ENCODE data around the gene EIF2B1. TPM values are rescaled to one million over a fixed set of nuclear protein-coding genes. Genes with fewer than 3 reads are reported as not detected.
"Not testable (repeated sequence)": the region's sequence is repeated elsewhere in the genome, so short reads cannot be mapped to it uniquely, and the experiment has no call there.

Gene EIF2B1
- total and polyA plus RNA-seq, 2 donors from 2014 or later: 25.0 to 48.0 TPM

DNA sequence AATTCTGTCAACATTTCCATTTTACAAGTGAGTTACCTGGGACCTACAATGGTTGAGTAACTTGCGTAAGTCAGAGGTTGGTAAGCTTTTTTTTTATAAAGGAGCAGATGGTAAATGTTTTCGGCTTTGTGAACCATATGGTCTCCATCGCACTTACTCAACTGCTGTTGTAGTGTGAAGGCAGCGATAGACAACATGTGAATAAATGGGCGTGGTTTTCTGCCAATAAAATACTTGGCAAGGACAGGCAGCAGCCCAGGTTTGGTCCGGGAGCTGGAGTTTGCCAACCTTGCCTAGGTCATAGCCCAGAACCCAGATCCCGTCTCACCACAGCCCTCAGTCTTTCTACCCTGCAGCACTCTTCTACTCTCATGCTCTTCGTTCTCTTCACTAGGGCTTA lies 25.3 kb downstream of the EIF2B1 start:
- no peak overlapping the region for H3K27ac ChIP-seq (ENCODE audit: low read depth in 2 of 2, low read length in 2 of 2)
- peaks cover 9 to 59% (median 27%) of the 10 kb centered on the region in 3 donors for H3K36me3 ChIP-seq (ENCODE audit: control insufficient read depth in 2 of 3, insufficient read depth in 3 of 3, low read length in 3 of 3)
- no peak overlapping the region for H3K4me3 ChIP-seq (ENCODE audit: low read length in 3 of 3)
- TF ChIP-seq, protein P1, sequence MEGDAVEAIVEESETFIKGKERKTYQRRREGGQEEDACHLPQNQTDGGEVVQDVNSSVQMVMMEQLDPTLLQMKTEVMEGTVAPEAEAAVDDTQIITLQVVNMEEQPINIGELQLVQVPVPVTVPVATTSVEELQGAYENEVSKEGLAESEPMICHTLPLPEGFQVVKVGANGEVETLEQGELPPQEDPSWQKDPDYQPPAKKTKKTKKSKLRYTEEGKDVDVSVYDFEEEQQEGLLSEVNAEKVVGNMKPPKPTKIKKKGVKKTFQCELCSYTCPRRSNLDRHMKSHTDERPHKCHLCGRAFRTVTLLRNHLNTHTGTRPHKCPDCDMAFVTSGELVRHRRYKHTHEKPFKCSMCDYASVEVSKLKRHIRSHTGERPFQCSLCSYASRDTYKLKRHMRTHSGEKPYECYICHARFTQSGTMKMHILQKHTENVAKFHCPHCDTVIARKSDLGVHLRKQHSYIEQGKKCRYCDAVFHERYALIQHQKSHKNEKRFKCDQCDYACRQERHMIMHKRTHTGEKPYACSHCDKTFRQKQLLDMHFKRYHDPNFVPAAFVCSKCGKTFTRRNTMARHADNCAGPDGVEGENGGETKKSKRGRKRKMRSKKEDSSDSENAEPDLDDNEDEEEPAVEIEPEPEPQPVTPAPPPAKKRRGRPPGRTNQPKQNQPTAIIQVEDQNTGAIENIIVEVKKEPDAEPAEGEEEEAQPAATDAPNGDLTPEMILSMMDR (IDR thresholded peaks at IDR 0.05; ENCODE audit: borderline replicate concordance, extremely low read depth, insufficient read depth): no peak
- intact Hi-C loops (cut with DNase I): no loop called here
- DNase-seq (no peak), FAIRE-seq (no peak)
- no peaks in the 10 kb centered on the region for H3K9me3 ChIP-seq (ENCODE audit: control insufficient read depth in 2 of 3, insufficient read depth in 1 of 3, low read length in 3 of 3)
- H3K27me3 ChIP-seq (ENCODE audit: control insufficient read depth, insufficient read depth, low read length): no peaks in the 10 kb centered on the region
- H3K4me1 ChIP-seq (ENCODE audit: control insufficient read depth in 2 of 3, insufficient read depth in 2 of 3, low read depth in 1 of 3, low read length in 3 of 3): peaks cover 0 to under 1% (median 0%) of the 10 kb centered on the region in 3 donors
- no peak overlapping the region for H3K9ac ChIP-seq (ENCODE audit: low read length in 3 of 3)

DNA sequence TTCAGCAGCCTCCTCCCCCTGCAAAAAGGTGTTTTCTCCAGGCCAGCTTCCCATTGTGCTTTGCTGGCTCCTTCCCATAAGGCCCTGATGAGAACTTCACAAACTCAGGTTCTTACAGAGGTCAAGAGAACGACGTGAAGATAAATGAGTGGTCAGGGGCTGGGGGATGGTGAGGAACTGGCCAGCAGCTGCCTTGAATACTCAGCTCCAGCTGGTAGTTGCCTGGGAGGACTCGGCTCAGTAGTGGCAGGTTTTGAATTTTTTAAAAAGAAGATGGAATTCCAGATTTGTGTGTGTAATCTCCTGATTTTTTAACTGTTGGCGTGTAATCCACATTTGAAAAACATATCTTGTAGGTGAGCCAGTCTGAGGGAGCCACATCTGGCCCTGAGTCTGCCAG lies 25.7 kb downstream of the EIF2B1 start:
- H3K36me3 ChIP-seq (ENCODE audit: control insufficient read depth in 2 of 3, insufficient read depth in 3 of 3, low read length in 3 of 3): peaks cover 6 to 55% (median 27%) of the 10 kb centered on the region in 3 donors
- intact Hi-C loops (cut with DNase I): no loop called here

DNA sequence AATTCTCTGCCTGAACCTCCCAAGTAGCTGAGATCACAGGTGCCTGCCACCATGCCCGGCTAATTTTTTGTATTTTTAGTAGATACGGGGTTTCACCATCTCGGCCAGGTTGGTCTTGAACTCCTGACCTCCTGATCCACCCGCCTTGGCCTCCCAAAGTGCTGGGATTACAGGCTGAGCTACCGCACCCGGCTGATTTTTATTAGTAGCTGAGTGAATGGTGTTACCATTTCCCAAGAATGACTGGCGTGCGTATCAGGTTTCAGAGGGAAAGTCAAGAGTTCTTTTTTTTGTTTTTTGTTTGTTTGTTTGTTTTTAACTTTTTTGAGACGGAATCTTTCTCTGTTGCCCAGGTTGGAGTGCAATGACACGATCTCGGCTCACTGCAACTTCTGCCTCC lies 30.0 kb downstream of the EIF2B1 start:
- FAIRE-seq; H3K27me3 ChIP-seq (ENCODE audit: control insufficient read depth, insufficient read depth, low read length); H3K4me3 ChIP-seq (ENCODE audit: low read length in 3 of 3); H3K9ac ChIP-seq (ENCODE audit: low read length in 3 of 3); H3K9me3 ChIP-seq (ENCODE audit: control insufficient read depth in 2 of 3, insufficient read depth in 1 of 3, low read length in 3 of 3); H3K27ac ChIP-seq (ENCODE audit: low read depth in 2 of 2, low read length in 2 of 2); DNase-seq; intact Hi-C loops (cut with DNase I): not testable (repeated sequence)
- H3K36me3 ChIP-seq (ENCODE audit: control insufficient read depth in 2 of 3, insufficient read depth in 3 of 3, low read length in 3 of 3): peaks cover 6 to 28% (median 9%) of the 10 kb centered on the region in 3 donors
- peaks cover 0 to 12% (median 5%) of the 10 kb centered on the region in 3 donors for H3K4me1 ChIP-seq (ENCODE audit: control insufficient read depth in 2 of 3, insufficient read depth in 2 of 3, low read depth in 1 of 3, low read length in 3 of 3)

More for the DNA sequence above, 25.7 kb downstream of the EIF2B1 start:
- Histone ChIP-seq H3K9ac (ENCODE audit: low read length in 3 of 3) (no peak overlapping the region), H3K27me3 (ENCODE audit: control insufficient read depth, insufficient read depth, low read length) (no peaks in the 10 kb centered on the region), H3K9me3 (ENCODE audit: control insufficient read depth in 2 of 3, insufficient read depth in 1 of 3, low read length in 3 of 3) (no peaks in the 10 kb centered on the region), H3K4me3 (ENCODE audit: low read length in 3 of 3) (no peak overlapping the region), H3K4me1 (ENCODE audit: control insufficient read depth in 2 of 3, insufficient read depth in 2 of 3, low read depth in 1 of 3, low read length in 3 of 3) (peaks cover 0 to 4% (median 4%) of the 10 kb centered on the region in 3 donors), H3K27ac (ENCODE audit: low read depth in 2 of 2, low read length in 2 of 2) (no peak overlapping the region)
- no peak for DNase-seq
- TF ChIP-seq, protein P1 (IDR thresholded peaks at IDR 0.05; ENCODE audit: borderline replicate concordance, extremely low read depth, insufficient read depth): no peak
- no peak for FAIRE-seq

DNA sequence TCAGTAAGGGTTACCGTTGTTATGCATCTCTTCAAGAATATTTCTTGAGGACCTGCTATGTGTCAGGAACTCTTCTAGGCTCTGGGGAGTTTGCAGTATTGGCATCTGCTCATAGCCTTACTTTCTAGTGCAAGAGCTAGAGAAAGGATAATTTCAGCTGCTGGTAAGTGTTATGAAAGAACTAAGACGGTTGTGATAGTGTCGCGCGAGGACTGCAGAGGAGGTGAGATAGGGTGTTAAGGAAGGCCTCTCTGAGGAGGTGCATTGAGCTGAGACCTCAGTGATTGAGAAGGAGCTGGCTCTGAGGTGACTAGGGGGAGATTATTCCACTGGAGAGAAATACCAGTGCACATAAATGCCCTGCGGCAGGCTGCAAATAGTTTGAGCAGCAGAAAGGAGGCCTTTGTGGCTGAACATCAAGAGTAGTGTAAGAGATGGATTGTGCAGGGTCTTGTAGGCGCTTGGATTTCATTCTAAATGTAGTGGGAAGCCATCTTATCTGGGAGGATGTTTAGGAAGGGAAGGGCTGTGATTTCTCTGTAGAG lies 30.8 kb downstream of the EIF2B1 start:
- no peaks in the 10 kb centered on the region for H3K9me3 ChIP-seq (ENCODE audit: control insufficient read depth in 2 of 3, insufficient read depth in 1 of 3, low read length in 3 of 3)
- peaks cover 6 to 27% (median 9%) of the 10 kb centered on the region in 3 donors for H3K36me3 ChIP-seq (ENCODE audit: control insufficient read depth in 2 of 3, insufficient read depth in 3 of 3, low read length in 3 of 3)
- no peaks in the 10 kb centered on the region for H3K27me3 ChIP-seq (ENCODE audit: control insufficient read depth, insufficient read depth, low read length)
- TF ChIP-seq, protein P1 (IDR thresholded peaks at IDR 0.05; ENCODE audit: borderline replicate concordance, extremely low read depth, insufficient read depth): no peak
- DNase-seq (no peak), FAIRE-seq (no peak)
- intact Hi-C loops (cut with DNase I): no loop called here
- H3K9ac ChIP-seq (ENCODE audit: low read length in 3 of 3): peak overlapping the region; percentile 78 to 97 (median 94)
- peak overlapping the region; percentile 76 to 94 (median 91) for H3K4me3 ChIP-seq (ENCODE audit: low read length in 3 of 3)
- H3K4me1 ChIP-seq (ENCODE audit: control insufficient read depth in 2 of 3, insufficient read depth in 2 of 3, low read depth in 1 of 3, low read length in 3 of 3): peaks cover 0 to 12% (median 5%) of the 10 kb centered on the region in 3 donors
- H3K27ac ChIP-seq (ENCODE audit: low read depth in 2 of 2, low read length in 2 of 2): peak overlapping the region in 1 of 2 donors; percentile 76

All from kidney (tissue), 14 donors.